Measurements from ENCODE around the gene PRKAG2. TPM values are rescaled to one million over a fixed set of nuclear protein-coding genes. Genes with fewer than 3 reads are reported as not detected.

The PRKAG2 gene
- total RNA-seq, 4 donors from 2014 or later = 25.1 to 57.8 (median 46.7) TPM

GRCh38 chr7:151924001-151924400 is 47.1 kb upstream of the PRKAG2 start:
- no peak for TF ChIP-seq POLR2A (IDR thresholded peaks at IDR 0.05)
- no peak for TF ChIP-seq POLR2AphosphoS5 (IDR thresholded peaks at IDR 0.05)
- TF ChIP-seq, protein P1, sequence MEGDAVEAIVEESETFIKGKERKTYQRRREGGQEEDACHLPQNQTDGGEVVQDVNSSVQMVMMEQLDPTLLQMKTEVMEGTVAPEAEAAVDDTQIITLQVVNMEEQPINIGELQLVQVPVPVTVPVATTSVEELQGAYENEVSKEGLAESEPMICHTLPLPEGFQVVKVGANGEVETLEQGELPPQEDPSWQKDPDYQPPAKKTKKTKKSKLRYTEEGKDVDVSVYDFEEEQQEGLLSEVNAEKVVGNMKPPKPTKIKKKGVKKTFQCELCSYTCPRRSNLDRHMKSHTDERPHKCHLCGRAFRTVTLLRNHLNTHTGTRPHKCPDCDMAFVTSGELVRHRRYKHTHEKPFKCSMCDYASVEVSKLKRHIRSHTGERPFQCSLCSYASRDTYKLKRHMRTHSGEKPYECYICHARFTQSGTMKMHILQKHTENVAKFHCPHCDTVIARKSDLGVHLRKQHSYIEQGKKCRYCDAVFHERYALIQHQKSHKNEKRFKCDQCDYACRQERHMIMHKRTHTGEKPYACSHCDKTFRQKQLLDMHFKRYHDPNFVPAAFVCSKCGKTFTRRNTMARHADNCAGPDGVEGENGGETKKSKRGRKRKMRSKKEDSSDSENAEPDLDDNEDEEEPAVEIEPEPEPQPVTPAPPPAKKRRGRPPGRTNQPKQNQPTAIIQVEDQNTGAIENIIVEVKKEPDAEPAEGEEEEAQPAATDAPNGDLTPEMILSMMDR (IDR thresholded peaks at IDR 0.05) = no peak
- no peak for TF ChIP-seq EP300 (IDR thresholded peaks at IDR 0.05; ENCODE audit: low read depth)
- H3K27me3 ChIP-seq = no peaks in the 10 kb centered on the region
- in situ Hi-C loops (cut with MboI; ENCODE audit: low pct_ligation_motif_present in 1 of 4, low pct_unique_long_range_greater_than_20kb in 1 of 4, low sequenced_read_pairs in 3 of 4) (no loop called here), intact Hi-C loops (cut with DNase I; ENCODE audit: low total_unique reads) (no loop called here)
- no peaks in the 10 kb centered on the region for H3K9me3 ChIP-seq
- 47 to 80% methylated on average over 3 to 9 of the region's 9 CpGs for WGBS, 2 donors (ENCODE audit: low coverage in 1 of 2)
- peaks cover 10 to 65% (median 45%) of the 10 kb centered on the region in 4 donors for H3K4me1 ChIP-seq
- no peak overlapping the region for H3K4me3 ChIP-seq
- H3K27ac ChIP-seq = peak overlapping the region; percentile 65 to 85 (median 72)
- no peak for DNase-seq
- H3K36me3 ChIP-seq = no peaks in the 10 kb centered on the region

DNA sequence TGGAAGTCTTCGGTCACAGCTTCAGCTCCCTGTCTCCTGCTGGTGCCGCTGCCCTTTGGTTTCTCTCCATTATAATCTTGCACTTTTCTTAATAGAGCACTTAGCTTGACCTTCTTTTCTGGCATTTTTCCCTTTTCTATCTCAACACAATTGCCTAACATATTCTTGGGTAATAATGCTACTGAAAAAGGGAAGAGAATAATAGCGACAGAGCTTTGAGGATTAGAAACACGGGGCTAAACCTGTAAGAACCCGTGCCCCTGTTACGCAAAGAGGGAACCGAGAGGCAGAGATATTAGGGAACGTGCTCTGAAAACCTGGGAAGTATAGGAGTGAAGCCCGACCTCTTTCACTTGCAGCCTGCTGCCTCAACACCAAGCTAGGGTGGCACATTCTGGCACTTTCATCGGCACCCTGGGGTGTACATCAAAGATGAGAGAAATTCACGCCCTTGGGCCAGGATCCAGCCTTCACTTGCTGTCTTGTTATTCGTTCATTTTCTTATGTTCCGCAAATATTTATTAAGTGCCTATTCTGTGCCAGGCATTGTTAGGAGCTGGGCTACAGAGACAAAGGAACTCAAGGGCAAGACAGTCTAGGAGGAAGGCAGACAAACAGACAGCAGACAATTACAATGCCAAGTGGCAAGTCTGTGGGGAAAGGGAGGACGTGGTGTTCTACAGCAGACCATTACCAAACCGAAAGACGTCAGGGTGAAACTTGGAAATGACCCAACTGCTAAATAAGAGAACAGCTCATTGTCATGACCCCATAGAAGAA is 46.4 kb upstream of the PRKAG2 start:
- peak overlapping the region; percentile 29 to 56 (median 43) for H3K27ac ChIP-seq
- DNase-seq = no peak
- H3K9me3 ChIP-seq = no peaks in the 10 kb centered on the region
- intact Hi-C loops (cut with DNase I; ENCODE audit: low total_unique reads) (no loop called here), in situ Hi-C loops (cut with MboI; ENCODE audit: low pct_ligation_motif_present in 1 of 4, low pct_unique_long_range_greater_than_20kb in 1 of 4, low sequenced_read_pairs in 3 of 4) (no loop called here)
- 68% methylated on average over 10 to 16 of the region's 16 CpGs for WGBS, 2 donors (ENCODE audit: low coverage in 1 of 2)
- TF ChIP-seq POLR2AphosphoS5 (IDR thresholded peaks at IDR 0.05) = no peak
- TF ChIP-seq EP300 (IDR thresholded peaks at IDR 0.05; ENCODE audit: low read depth) = peak; percentile 60
- TF ChIP-seq POLR2A (IDR thresholded peaks at IDR 0.05) = peak; percentile 13
- TF ChIP-seq, protein P1 (IDR thresholded peaks at IDR 0.05) = no peak
- no peaks in the 10 kb centered on the region for H3K27me3 ChIP-seq
- H3K4me3 ChIP-seq = no peak overlapping the region
- no peaks in the 10 kb centered on the region for H3K36me3 ChIP-seq
- H3K4me1 ChIP-seq = peaks cover 10 to 65% (median 49%) of the 10 kb centered on the region in 4 donors

GRCh38 chr7:151921451-151921850 is 44.5 kb upstream of the PRKAG2 start:
- in situ Hi-C loops (cut with MboI; ENCODE audit: low pct_ligation_motif_present in 1 of 4, low pct_unique_long_range_greater_than_20kb in 1 of 4, low sequenced_read_pairs in 3 of 4) = no loop called here
- no peak for TF ChIP-seq POLR2A (IDR thresholded peaks at IDR 0.05)
- TF ChIP-seq, protein P1 (IDR thresholded peaks at IDR 0.05) = no peak
- no peak for TF ChIP-seq EP300 (IDR thresholded peaks at IDR 0.05; ENCODE audit: low read depth)
- no peak for TF ChIP-seq POLR2AphosphoS5 (IDR thresholded peaks at IDR 0.05)
- no peak overlapping the region for H3K27ac ChIP-seq
- H3K27me3 ChIP-seq = no peaks in the 10 kb centered on the region
- WGBS, 2 donors (ENCODE audit: low coverage in 1 of 2) = 85 to 90% methylated on average over 9 to 13 of the region's 13 CpGs
- no peak overlapping the region for H3K4me3 ChIP-seq
- intact Hi-C loops (cut with DNase I; ENCODE audit: low total_unique reads) = no loop called here
- no peaks in the 10 kb centered on the region for H3K36me3 ChIP-seq
- no peak for DNase-seq
- peaks cover 10 to 67% (median 51%) of the 10 kb centered on the region in 4 donors for H3K4me1 ChIP-seq
- H3K9me3 ChIP-seq = no peaks in the 10 kb centered on the region

- 92 to 100% methylated on average over 1 of the region's 1 CpG for WGBS, 2 donors (ENCODE audit: low coverage in 1 of 2)
- intact Hi-C loops (cut with DNase I; ENCODE audit: low total_unique reads) (no loop called here), in situ Hi-C loops (cut with MboI; ENCODE audit: low pct_ligation_motif_present in 1 of 4, low pct_unique_long_range_greater_than_20kb in 1 of 4, low sequenced_read_pairs in 3 of 4) (no loop called here)
- Histone ChIP-seq H3K36me3 (no peaks in the 10 kb centered on the region), H3K27me3 (no peaks in the 10 kb centered on the region), H3K4me3 (no peak overlapping the region), H3K4me1 (peaks cover 5 to 58% (median 42%) of the 10 kb centered on the region in 4 donors), H3K9me3 (no peaks in the 10 kb centered on the region), H3K27ac (no peak overlapping the region)
- TF ChIP-seq POLR2A (IDR thresholded peaks at IDR 0.05) = no peak
- TF ChIP-seq, protein P1 (IDR thresholded peaks at IDR 0.05) = no peak
- no peak for TF ChIP-seq POLR2AphosphoS5 (IDR thresholded peaks at IDR 0.05)
- TF ChIP-seq EP300 (IDR thresholded peaks at IDR 0.05; ENCODE audit: low read depth) = no peak
- DNase-seq = no peak
Observed at GRCh38 chr7:151920488-151920887, 43.6 kb upstream of the PRKAG2 start.

Data from transverse colon (tissue), 4 donors.